Stimulated activated CD8-positive, alpha-beta memory T cell treated with anti-CD3 and anti-CD28 coated beads, Interleukin-7, amount 100 ng/mL, for 24 hours (primary cell): ENCODE data around the gene TRIM65.
"Not testable (repeated sequence)": the region's sequence is repeated elsewhere in the genome, so short reads cannot be mapped to it uniquely, and the experiment has no call there.

Experiments
- DNase-seq: peaks from one replicate; pipeline ENCODE4 v3.0.0-alpha.2; 2020; ENCODE audit warnings: low read depth

Gene TRIM65

GRCh38 chr17:75875182-75875939 is 21.4 kb downstream of the TRIM65 start:
- DNase-seq: no peak

- no peak for DNase-seq
Observed at GRCh38 chr17:75874323-75875181, 22.2 kb downstream of the TRIM65 start.

GRCh38 chr17:75873587-75874322 is 23.0 kb downstream of the TRIM65 start:
- DNase-seq: no peak

- DNase-seq: no peak
Observed at GRCh38 chr17:75872434-75873351, 24.1 kb downstream of the TRIM65 start.

- not testable (repeated sequence) for DNase-seq
Observed at GRCh38 chr17:75870228-75870627, 26.5 kb downstream of the TRIM65 start.

- DNase-seq: no peak
Observed at GRCh38 chr17:75869282-75870141, 27.2 kb downstream of the TRIM65 start.

GRCh38 chr17:75868730-75869281 is 27.9 kb downstream of the TRIM65 start:
- not testable (repeated sequence) for DNase-seq

GRCh38 chr17:75865404-75866188 is 31.2 kb downstream of the TRIM65 start:
- not testable (repeated sequence) for DNase-seq

GRCh38 chr17:75864887-75865286 is 31.9 kb downstream of the TRIM65 start:
- DNase-seq: not testable (repeated sequence)

- DNase-seq: no peak
Observed at GRCh38 chr17:75864448-75864871, 32.3 kb downstream of the TRIM65 start.

- no peak for DNase-seq
Observed at GRCh38 chr17:75861927-75862317, 34.8 kb downstream of the TRIM65 start.

GRCh38 chr17:75859358-75859757 is 37.4 kb downstream of the TRIM65 start:
- DNase-seq: not testable (repeated sequence)

GRCh38 chr17:75856062-75856756 is 40.5 kb downstream of the TRIM65 start:
- DNase-seq: no peak

- peak; percentile 92 for DNase-seq
Observed at GRCh38 chr17:75855310-75856061, 41.3 kb downstream of the TRIM65 start, which contains the start of gene WBP2. WBP2 (minus strand) TSS chr17:75855335; CDS start chr17:75855297, 38 bp downstream.

GRCh38 chr17:75854881-75855309 is 41.9 kb downstream of the TRIM65 start:
- DNase-seq: no peak

GRCh38 chr17:75854101-75854748 is 42.5 kb downstream of the TRIM65 start:
- no peak for DNase-seq

- no peak for DNase-seq
Observed at GRCh38 chr17:75853433-75853832, 43.3 kb downstream of the TRIM65 start.
